SK-N-MC (cell line): ENCODE results near the gene P4HA2.

Source experiments
- EZH2 ChIP-seq: fragments of 200-600 bp; sonication (generic); IDR thresholded peaks from one replicate; pipeline ENCODE4 v1.6.1; 2017; ENCODE audit warnings: antibody characterized with exemption
- POLR2AphosphoS5 ChIP-seq: IDR thresholded peaks from 2 replicates; pipeline ENCODE4 v1.6.1; 2012; ENCODE audit warnings: mild to moderate bottlenecking, low read depth, low read length, borderline replicate concordance

GRCh38 chr5:132266836-132267160 lies 39.1 kb upstream of the P4HA2 start:
- no peak for TF ChIP-seq POLR2AphosphoS5
- TF ChIP-seq EZH2: no peak
